ENCODE data around the gene SMOC2.
"Not testable (repeated sequence)": the region's sequence is repeated elsewhere in the genome, so short reads cannot be mapped to it uniquely, and the experiment has no call there.

Gene SMOC2

GRCh38 chr6:168532070-168532469, 91.1 kb downstream of the SMOC2 start:
- Histone ChIP-seq H3K9ac (ENCODE audit: low read length in 5 of 5) (no peak overlapping the region), H3K9me3 (ENCODE audit: control insufficient read depth in 5 of 5, low read length in 5 of 5) (no peaks in the 10 kb centered on the region), H3K27ac (ENCODE audit: low read depth, low read length) (no peak overlapping the region), H3K36me3 (ENCODE audit: control insufficient read depth in 5 of 5, insufficient read depth in 5 of 5, low read length in 5 of 5) (no peaks in the 10 kb centered on the region), H3K4me1 (ENCODE audit: control insufficient read depth in 5 of 5, insufficient read depth in 5 of 5, low read length in 5 of 5) (peaks cover 0 to 18% (median 8%) of the 10 kb centered on the region in 5 donors), H3K4me3 (ENCODE audit: low read depth in 1 of 5, low read length in 5 of 5) (no peak overlapping the region), H3K27me3 (ENCODE audit: control insufficient read depth in 5 of 5, insufficient read depth in 4 of 5, low read length in 5 of 5) (peaks cover 0 to 3% (median 0%) of the 10 kb centered on the region in 5 donors)

- no peak overlapping the region for H3K4me3 ChIP-seq (ENCODE audit: low read depth in 1 of 5, low read length in 5 of 5)
- H3K36me3 ChIP-seq (ENCODE audit: control insufficient read depth in 5 of 5, insufficient read depth in 5 of 5, low read length in 5 of 5) = no peaks in the 10 kb centered on the region
- no peaks in the 10 kb centered on the region for H3K9me3 ChIP-seq (ENCODE audit: control insufficient read depth in 5 of 5, low read length in 5 of 5)
- H3K9ac ChIP-seq (ENCODE audit: low read length in 5 of 5) = no peak overlapping the region
- peaks cover 0 to 6% (median 0%) of the 10 kb centered on the region in 5 donors for H3K27me3 ChIP-seq (ENCODE audit: control insufficient read depth in 5 of 5, insufficient read depth in 4 of 5, low read length in 5 of 5)
- peaks cover 0 to 10% (median 0%) of the 10 kb centered on the region in 5 donors for H3K4me1 ChIP-seq (ENCODE audit: control insufficient read depth in 5 of 5, insufficient read depth in 5 of 5, low read length in 5 of 5)
- no peak overlapping the region for H3K27ac ChIP-seq (ENCODE audit: low read depth, low read length)
Observed at GRCh38 chr6:168533414-168533813, 92.4 kb downstream of the SMOC2 start.

GRCh38 chr6:168534265-168534664, 93.3 kb downstream of the SMOC2 start:
- Histone ChIP-seq H3K27ac (ENCODE audit: low read depth, low read length) (no peak overlapping the region), H3K4me1 (ENCODE audit: control insufficient read depth in 5 of 5, insufficient read depth in 5 of 5, low read length in 5 of 5) (peaks cover 0 to 6% (median 0%) of the 10 kb centered on the region in 5 donors), H3K9me3 (ENCODE audit: control insufficient read depth in 5 of 5, low read length in 5 of 5) (no peaks in the 10 kb centered on the region), H3K9ac (ENCODE audit: low read length in 5 of 5) (no peak overlapping the region), H3K4me3 (ENCODE audit: low read depth in 1 of 5, low read length in 5 of 5) (no peak overlapping the region), H3K27me3 (ENCODE audit: control insufficient read depth in 5 of 5, insufficient read depth in 4 of 5, low read length in 5 of 5) (peaks cover 0 to 6% (median 0%) of the 10 kb centered on the region in 5 donors), H3K36me3 (ENCODE audit: control insufficient read depth in 5 of 5, insufficient read depth in 5 of 5, low read length in 5 of 5) (no peaks in the 10 kb centered on the region)

- Histone ChIP-seq H3K27ac (ENCODE audit: low read depth, low read length) (no peak overlapping the region), H3K9me3 (ENCODE audit: control insufficient read depth in 5 of 5, low read length in 5 of 5) (no peaks in the 10 kb centered on the region), H3K27me3 (ENCODE audit: control insufficient read depth in 5 of 5, insufficient read depth in 4 of 5, low read length in 5 of 5) (peaks cover 0 to 15% (median 2%) of the 10 kb centered on the region in 5 donors), H3K4me3 (ENCODE audit: low read depth in 1 of 5, low read length in 5 of 5) (no peak overlapping the region), H3K9ac (ENCODE audit: low read length in 5 of 5) (no peak overlapping the region), H3K36me3 (ENCODE audit: control insufficient read depth in 5 of 5, insufficient read depth in 5 of 5, low read length in 5 of 5) (no peaks in the 10 kb centered on the region), H3K4me1 (ENCODE audit: control insufficient read depth in 5 of 5, insufficient read depth in 5 of 5, low read length in 5 of 5) (peaks cover 0 to 6% (median 0%) of the 10 kb centered on the region in 5 donors)
Observed at GRCh38 chr6:168535711-168536110, 94.7 kb downstream of the SMOC2 start.

GRCh38 chr6:168536196-168536595, 95.2 kb downstream of the SMOC2 start:
- H3K27ac ChIP-seq (ENCODE audit: low read depth, low read length) = no peak overlapping the region
- H3K27me3 ChIP-seq (ENCODE audit: control insufficient read depth in 5 of 5, insufficient read depth in 4 of 5, low read length in 5 of 5) = peaks cover 0 to 17% (median 2%) of the 10 kb centered on the region in 5 donors
- no peak overlapping the region for H3K4me3 ChIP-seq (ENCODE audit: low read depth in 1 of 5, low read length in 5 of 5)
- H3K9ac ChIP-seq (ENCODE audit: low read length in 5 of 5) = no peak overlapping the region
- no peaks in the 10 kb centered on the region for H3K9me3 ChIP-seq (ENCODE audit: control insufficient read depth in 5 of 5, low read length in 5 of 5)
- no peaks in the 10 kb centered on the region for H3K36me3 ChIP-seq (ENCODE audit: control insufficient read depth in 5 of 5, insufficient read depth in 5 of 5, low read length in 5 of 5)
- H3K4me1 ChIP-seq (ENCODE audit: control insufficient read depth in 5 of 5, insufficient read depth in 5 of 5, low read length in 5 of 5) = peaks cover 0 to 6% (median 1%) of the 10 kb centered on the region in 5 donors

GRCh38 chr6:168536665-168537539, 95.9 kb downstream of the SMOC2 start:
- peaks cover 0 to 6% (median 5%) of the 10 kb centered on the region in 5 donors for H3K4me1 ChIP-seq (ENCODE audit: control insufficient read depth in 5 of 5, insufficient read depth in 5 of 5, low read length in 5 of 5)
- H3K27ac ChIP-seq (ENCODE audit: low read depth, low read length) = no peak overlapping the region
- H3K27me3 ChIP-seq (ENCODE audit: control insufficient read depth in 5 of 5, insufficient read depth in 4 of 5, low read length in 5 of 5) = peaks cover 0 to 17% (median 2%) of the 10 kb centered on the region in 5 donors
- no peaks in the 10 kb centered on the region for H3K9me3 ChIP-seq (ENCODE audit: control insufficient read depth in 5 of 5, low read length in 5 of 5)
- no peak overlapping the region for H3K9ac ChIP-seq (ENCODE audit: low read length in 5 of 5)
- H3K4me3 ChIP-seq (ENCODE audit: low read depth in 1 of 5, low read length in 5 of 5) = no peak overlapping the region
- no peaks in the 10 kb centered on the region for H3K36me3 ChIP-seq (ENCODE audit: control insufficient read depth in 5 of 5, insufficient read depth in 5 of 5, low read length in 5 of 5)

- H3K9me3 ChIP-seq (ENCODE audit: control insufficient read depth in 5 of 5, low read length in 5 of 5) = no peaks in the 10 kb centered on the region
- H3K36me3 ChIP-seq (ENCODE audit: control insufficient read depth in 5 of 5, insufficient read depth in 5 of 5, low read length in 5 of 5) = no peaks in the 10 kb centered on the region
- peaks cover 0 to 11% (median 10%) of the 10 kb centered on the region in 5 donors for H3K4me1 ChIP-seq (ENCODE audit: control insufficient read depth in 5 of 5, insufficient read depth in 5 of 5, low read length in 5 of 5)
- H3K9ac ChIP-seq (ENCODE audit: low read length in 5 of 5) = no peak overlapping the region
- H3K27me3 ChIP-seq (ENCODE audit: control insufficient read depth in 5 of 5, insufficient read depth in 4 of 5, low read length in 5 of 5) = peaks cover 0 to 17% (median 2%) of the 10 kb centered on the region in 5 donors
- no peak overlapping the region for H3K4me3 ChIP-seq (ENCODE audit: low read depth in 1 of 5, low read length in 5 of 5)
- no peak overlapping the region for H3K27ac ChIP-seq (ENCODE audit: low read depth, low read length)
Observed at GRCh38 chr6:168537540-168537884, 96.5 kb downstream of the SMOC2 start.

GRCh38 chr6:168538188-168538891, 97.4 kb downstream of the SMOC2 start:
- Histone ChIP-seq H3K27me3 (ENCODE audit: control insufficient read depth in 5 of 5, insufficient read depth in 4 of 5, low read length in 5 of 5) (peaks cover 0 to 17% (median 2%) of the 10 kb centered on the region in 5 donors), H3K4me1 (ENCODE audit: control insufficient read depth in 5 of 5, insufficient read depth in 5 of 5, low read length in 5 of 5) (peaks cover 0 to 11% (median 7%) of the 10 kb centered on the region in 5 donors)
- not testable (repeated sequence) for H3K27ac ChIP-seq (ENCODE audit: low read depth, low read length); H3K4me3 ChIP-seq (ENCODE audit: low read depth in 1 of 5, low read length in 5 of 5); H3K36me3 ChIP-seq (ENCODE audit: control insufficient read depth in 5 of 5, insufficient read depth in 5 of 5, low read length in 5 of 5); H3K9me3 ChIP-seq (ENCODE audit: control insufficient read depth in 5 of 5, low read length in 5 of 5); H3K9ac ChIP-seq (ENCODE audit: low read length in 5 of 5)

GRCh38 chr6:168538892-168539811, 98.2 kb downstream of the SMOC2 start:
- Histone ChIP-seq H3K4me3 (ENCODE audit: low read depth in 1 of 5, low read length in 5 of 5) (no peak overlapping the region), H3K9ac (ENCODE audit: low read length in 5 of 5) (no peak overlapping the region), H3K4me1 (ENCODE audit: control insufficient read depth in 5 of 5, insufficient read depth in 5 of 5, low read length in 5 of 5) (peaks cover 0 to 11% (median 5%) of the 10 kb centered on the region in 5 donors), H3K27me3 (ENCODE audit: control insufficient read depth in 5 of 5, insufficient read depth in 4 of 5, low read length in 5 of 5) (peaks cover 0 to 17% (median 2%) of the 10 kb centered on the region in 5 donors), H3K36me3 (ENCODE audit: control insufficient read depth in 5 of 5, insufficient read depth in 5 of 5, low read length in 5 of 5) (no peaks in the 10 kb centered on the region), H3K9me3 (ENCODE audit: control insufficient read depth in 5 of 5, low read length in 5 of 5) (no peaks in the 10 kb centered on the region), H3K27ac (ENCODE audit: low read depth, low read length) (no peak overlapping the region)
